OCI-LY3 (cell line): ENCODE data around the gene MGAT5B.

Experiments used
- H2AFZ ChIP-seq: fragments of 200-600, 300-600 bp; shearing (Covaris generic); 2 replicates; pipeline ENCODE4 v1.6.0; 2014; ENCODE audit warnings: antibody characterized with exemption, low read depth, low read length
- H3K27ac ChIP-seq: fragments of 200-600, 300-600 bp; sonication (generic); 2 replicates; pipeline ENCODE4 v1.5.1; 2014; ENCODE audit warnings: mild to moderate bottlenecking, low read length, moderate library complexity, mixed read lengths
- H3K27me3 ChIP-seq: fragments of 200-600, 300-600 bp; sonication (generic); 2 replicates; pipeline ENCODE4 v1.6.1; 2014; ENCODE audit warnings: low read depth, low read length, mixed read lengths
- H3K36me3 ChIP-seq: fragments of 200-600, 300-600 bp; sonication (generic); replicated peaks from 2 replicates; pipeline ENCODE3; 2014; ENCODE audit warnings: low read depth, low read length, mixed read lengths
- H3K4me1 ChIP-seq: fragments of 300-600, 200-600 bp; sonication (generic); 2 replicates; pipeline ENCODE4 v1.6.1; 2014; ENCODE audit warnings: low read length, mixed read lengths
- H3K4me2 ChIP-seq: fragments of 200-600, 300-600 bp; sonication (generic); 2 replicates; pipeline ENCODE4 v1.6.1; 2014; ENCODE audit warnings: low read length, mixed read lengths
- H3K4me3 ChIP-seq: fragments of 300-600, 200-600 bp; sonication (generic); 2 replicates; pipeline ENCODE4 v1.5.1; 2014; ENCODE audit warnings: antibody characterized with exemption, mild to moderate bottlenecking, low read length, moderate library complexity
- H3K79me2 ChIP-seq: fragments of 300-600, 200-600 bp; shearing (Covaris generic); 2 replicates; pipeline ENCODE4 v1.6.1; 2014; ENCODE audit warnings: mild to moderate bottlenecking, low read length, mixed read lengths
- H3K9ac ChIP-seq: fragments of 300-600, 200-600 bp; shearing (Covaris generic); 2 replicates; pipeline ENCODE4 v1.6.0; 2014; ENCODE audit warnings: mild to moderate bottlenecking, low read length, moderate library complexity
- H3K9me3 ChIP-seq: fragments of 200-600, 300-600 bp; shearing (Covaris generic); 2 replicates; pipeline ENCODE4 v1.6.1; 2014; ENCODE audit warnings: low read length, mixed read lengths; ENCODE audit not compliant: insufficient read depth
- H4K20me1 ChIP-seq: fragments of 200-600, 300-600 bp; sonication (generic); 2 replicates; pipeline ENCODE4 v1.6.1; 2016; ENCODE audit warnings: low read length, mixed read lengths; ENCODE audit not compliant: insufficient read depth
- EZH2phosphoT487 ChIP-seq: fragments of 200-600 bp; shearing (Covaris generic); IDR thresholded peaks from 2 replicates; pipeline ENCODE4 v1.6.1; 2018; ENCODE audit warnings: antibody characterized with exemption, mixed run types, low read depth
- TF ChIP-seq, protein P1 (sequence below): fragments of 200-600, 300-600 bp; sonication (generic); IDR thresholded peaks from 2 replicates; pipeline ENCODE4 v1.5.1; 2014; ENCODE audit warnings: antibody characterized with exemption, low read length, low read depth

Gene MGAT5B

GRCh38 chr17:76881966-76882365, 13.8 kb downstream of the MGAT5B start:
- Histone ChIP-seq H3K27ac (no peak overlapping the region), H3K4me3 (no peak overlapping the region), H3K4me2 (no peak overlapping the region), H4K20me1 (no peaks in the 10 kb centered on the region), H3K79me2 (no peaks in the 10 kb centered on the region), H3K36me3 (no peaks in the 10 kb centered on the region), H3K9me3 (no peaks in the 10 kb centered on the region), H2AFZ (no peak overlapping the region), H3K9ac (no peak overlapping the region), H3K27me3 (peaks cover 14% of the 10 kb centered on the region), H3K4me1 (no peaks in the 10 kb centered on the region)
- TF ChIP-seq, protein P1, sequence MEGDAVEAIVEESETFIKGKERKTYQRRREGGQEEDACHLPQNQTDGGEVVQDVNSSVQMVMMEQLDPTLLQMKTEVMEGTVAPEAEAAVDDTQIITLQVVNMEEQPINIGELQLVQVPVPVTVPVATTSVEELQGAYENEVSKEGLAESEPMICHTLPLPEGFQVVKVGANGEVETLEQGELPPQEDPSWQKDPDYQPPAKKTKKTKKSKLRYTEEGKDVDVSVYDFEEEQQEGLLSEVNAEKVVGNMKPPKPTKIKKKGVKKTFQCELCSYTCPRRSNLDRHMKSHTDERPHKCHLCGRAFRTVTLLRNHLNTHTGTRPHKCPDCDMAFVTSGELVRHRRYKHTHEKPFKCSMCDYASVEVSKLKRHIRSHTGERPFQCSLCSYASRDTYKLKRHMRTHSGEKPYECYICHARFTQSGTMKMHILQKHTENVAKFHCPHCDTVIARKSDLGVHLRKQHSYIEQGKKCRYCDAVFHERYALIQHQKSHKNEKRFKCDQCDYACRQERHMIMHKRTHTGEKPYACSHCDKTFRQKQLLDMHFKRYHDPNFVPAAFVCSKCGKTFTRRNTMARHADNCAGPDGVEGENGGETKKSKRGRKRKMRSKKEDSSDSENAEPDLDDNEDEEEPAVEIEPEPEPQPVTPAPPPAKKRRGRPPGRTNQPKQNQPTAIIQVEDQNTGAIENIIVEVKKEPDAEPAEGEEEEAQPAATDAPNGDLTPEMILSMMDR: no peak
- TF ChIP-seq EZH2phosphoT487: no peak

DNA sequence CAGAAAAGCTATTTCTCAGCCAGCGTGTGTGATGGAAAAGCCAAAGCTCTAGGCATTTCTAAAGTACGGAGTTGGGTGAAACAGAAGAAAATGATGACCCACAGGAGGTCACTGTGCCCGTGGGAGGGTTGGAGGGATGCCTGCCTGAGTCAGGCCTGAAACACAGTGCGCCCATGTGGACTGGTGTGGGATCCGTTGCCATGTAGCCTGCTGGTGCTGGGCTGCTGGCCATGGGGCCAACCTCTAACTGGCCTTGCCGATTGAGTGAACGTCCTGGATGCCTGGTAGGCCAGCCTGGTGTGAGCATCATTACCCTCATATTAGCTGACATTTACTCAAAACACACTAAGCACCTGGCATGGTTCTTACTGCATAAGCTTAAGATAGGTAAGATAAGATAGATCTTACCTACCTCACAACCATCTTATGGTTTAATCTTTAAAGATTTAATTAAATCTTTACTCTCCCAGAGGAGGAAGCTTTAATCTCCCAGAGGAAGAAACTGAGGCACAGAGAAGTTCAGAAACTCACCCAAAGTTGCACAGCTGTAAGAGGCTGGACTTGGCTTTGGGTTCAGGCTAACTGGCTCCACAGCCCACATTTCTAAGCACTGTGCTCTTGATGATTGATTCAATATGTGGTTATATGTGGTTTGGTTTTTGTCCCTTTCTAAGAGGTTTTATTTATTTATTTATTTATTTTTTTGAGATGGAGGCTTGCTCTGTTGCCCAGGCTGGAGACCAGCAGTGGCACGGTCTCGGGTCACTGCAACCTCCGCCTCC, 15.7 kb downstream of the MGAT5B start:
- no peaks in the 10 kb centered on the region for H4K20me1 ChIP-seq
- H3K79me2 ChIP-seq: no peaks in the 10 kb centered on the region
- no peak overlapping the region for H3K4me2 ChIP-seq

DNA sequence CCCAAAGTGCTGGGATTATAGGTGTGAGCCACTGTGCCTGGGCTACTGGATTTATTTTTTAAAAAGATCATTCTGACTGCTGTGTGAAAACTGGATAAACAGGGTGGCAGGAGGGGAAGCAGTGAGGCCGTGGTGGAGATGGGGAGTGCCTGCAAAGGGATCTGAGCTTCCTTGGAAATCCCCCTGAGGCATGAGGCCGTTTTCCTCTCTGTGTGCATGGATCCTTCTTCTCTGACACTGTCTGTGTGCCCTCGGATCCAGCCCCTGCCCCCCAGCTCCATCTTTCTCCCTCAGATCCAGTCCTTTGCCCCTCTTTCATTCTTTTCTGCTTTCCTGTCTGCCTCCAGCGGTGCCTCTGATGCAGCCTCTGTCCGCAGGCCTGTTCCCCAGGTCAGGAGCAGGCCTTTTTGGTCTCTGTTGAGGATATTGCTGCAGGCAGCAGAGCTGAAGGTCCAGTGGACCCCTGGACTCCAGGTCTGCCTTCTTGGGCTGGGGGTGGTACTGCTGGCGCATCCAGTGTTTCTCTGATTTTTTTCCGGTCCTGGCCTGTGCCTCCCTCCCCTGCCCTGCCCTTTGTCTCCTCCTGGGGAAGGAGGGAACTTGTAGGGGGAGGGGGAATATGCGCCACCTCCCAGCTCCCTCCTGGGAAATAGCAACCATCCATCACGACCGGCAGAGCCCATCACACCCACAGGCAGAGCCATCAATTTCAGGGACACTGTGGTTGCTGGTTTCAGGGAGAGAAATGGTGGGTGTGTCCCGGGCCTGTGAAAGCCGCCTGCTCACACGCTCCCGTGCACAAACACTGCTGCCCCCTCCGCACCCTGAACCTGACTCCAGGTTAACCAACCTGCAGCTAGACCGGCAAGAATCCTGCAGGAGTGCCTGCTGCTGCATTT, 17.0 kb downstream of the MGAT5B start:
- H4K20me1 ChIP-seq: no peaks in the 10 kb centered on the region
- no peak overlapping the region for H3K4me2 ChIP-seq
- no peaks in the 10 kb centered on the region for H3K79me2 ChIP-seq
- no peaks in the 10 kb centered on the region for H3K36me3 ChIP-seq
- no peak overlapping the region for H2AFZ ChIP-seq
- H3K9me3 ChIP-seq: no peaks in the 10 kb centered on the region
- H3K27ac ChIP-seq: no peak overlapping the region
- no peaks in the 10 kb centered on the region for H3K4me1 ChIP-seq
- no peak overlapping the region for H3K4me3 ChIP-seq
- H3K27me3 ChIP-seq: peaks cover 15% of the 10 kb centered on the region
- H3K9ac ChIP-seq: no peak overlapping the region
- TF ChIP-seq, protein P1: no peak
- TF ChIP-seq EZH2phosphoT487: no peak

More for the DNA sequence above, 15.7 kb downstream of the MGAT5B start:
- no peak overlapping the region for H3K27ac ChIP-seq
- H3K27me3 ChIP-seq: peaks cover 14% of the 10 kb centered on the region
- no peak overlapping the region for H3K4me3 ChIP-seq
- H3K36me3 ChIP-seq: no peaks in the 10 kb centered on the region
- H3K4me1 ChIP-seq: no peaks in the 10 kb centered on the region
- TF ChIP-seq, protein P1: no peak
- TF ChIP-seq EZH2phosphoT487: no peak
- H3K9ac ChIP-seq: no peak overlapping the region
- no peak overlapping the region for H2AFZ ChIP-seq
- H3K9me3 ChIP-seq: no peaks in the 10 kb centered on the region

- no peak overlapping the region for H3K4me3 ChIP-seq
- no peak overlapping the region for H3K27ac ChIP-seq
- TF ChIP-seq EZH2phosphoT487: no peak
- TF ChIP-seq, protein P1: no peak
- H3K4me2 ChIP-seq: no peak overlapping the region
- H2AFZ ChIP-seq: no peak overlapping the region
- H3K79me2 ChIP-seq: no peaks in the 10 kb centered on the region
- H3K9me3 ChIP-seq: no peaks in the 10 kb centered on the region
- no peaks in the 10 kb centered on the region for H3K36me3 ChIP-seq
- no peak overlapping the region for H3K9ac ChIP-seq
- no peaks in the 10 kb centered on the region for H3K4me1 ChIP-seq
- peaks cover 16% of the 10 kb centered on the region for H3K27me3 ChIP-seq
- H4K20me1 ChIP-seq: no peaks in the 10 kb centered on the region
Measured at GRCh38 chr17:76885894-76886290, 17.7 kb downstream of the MGAT5B start.
